Cardiac muscle cell (in vitro differentiated cells and primary cell): ENCODE measurements around the gene RO60. TPM values are rescaled to one million over a fixed set of nuclear protein-coding genes. Genes with fewer than 3 reads are reported as not detected.

ENCODE experiments used
- DNase-seq, 2 donors: peaks; one replicate each; pipeline versions ENCODE4 v3.0.0 to v3.0.0-alpha.2; 2010 to 2017; ENCODE audit warnings: low read depth in 1 of 2, low spot score in 1 of 2
- H3K27ac ChIP-seq: fragments of 200-600 bp; sonication (generic); 2 replicates; pipeline ENCODE4 v1.5.1; 2016
- H3K27me3 ChIP-seq: fragments of 200-600 bp; sonication (generic); 2 replicates; pipeline ENCODE4 v1.6.0; 2016; ENCODE audit warnings: control low read depth
- H3K36me3 ChIP-seq: fragments of 200-600 bp; sonication (generic); 2 replicates; pipeline ENCODE4 v1.5.1; 2016; ENCODE audit warnings: control low read depth
- H3K4me1 ChIP-seq: fragments of 200-600 bp; sonication (generic); 2 replicates; pipeline ENCODE4 v1.8.1; 2017; ENCODE audit warnings: low read depth, mild to moderate bottlenecking, mixed run types
- H3K4me3 ChIP-seq: fragments of 200-600 bp; sonication (generic); 2 replicates; pipeline ENCODE4 v1.5.1; 2016; ENCODE audit warnings: mild to moderate bottlenecking
- H3K9me3 ChIP-seq: fragments of 200-600 bp; sonication (generic); 2 replicates; pipeline ENCODE4 v1.5.1; 2017; ENCODE audit warnings: low read depth, mild to moderate bottlenecking, control low read depth
- CTCF ChIP-seq: IDR thresholded peaks from 2 replicates; pipeline ENCODE4 v1.5.1; 2012; ENCODE audit warnings: low read depth, mild to moderate bottlenecking, low read length
- polyA plus RNA-seq: library from polyadenylated mRNA; unstranded; fragments of >200 nt; fragmentation: Nextera tagmentation; extraction: Ambion mirVana; gene quantifications from 2 replicates; pipeline ENCODE4 v1.2.1, GENCODE V29; 2016
- total RNA-seq: library from RNA; depleted of rRNA; stranded (reverse); fragments of >200 nt; gene quantifications from 2 replicates; pipeline ENCODE4 v1.2.3, GENCODE V29; 2016

RO60 gene
- total and polyA plus RNA-seq, 2 experiments from 2014 or later = 106 to 139 TPM

GRCh38 chr1:193070942-193071341 lies 11.5 kb downstream of the RO60 start:
- TF ChIP-seq CTCF = no peak
- H3K4me1 ChIP-seq = peaks cover 3% of the 10 kb centered on the region
- DNase-seq = no peak
- no peaks in the 10 kb centered on the region for H3K9me3 ChIP-seq
- no peaks in the 10 kb centered on the region for H3K27me3 ChIP-seq
- no peaks in the 10 kb centered on the region for H3K36me3 ChIP-seq
- no peak overlapping the region for H3K4me3 ChIP-seq
- H3K27ac ChIP-seq = peak overlapping the region; percentile 53

DNA sequence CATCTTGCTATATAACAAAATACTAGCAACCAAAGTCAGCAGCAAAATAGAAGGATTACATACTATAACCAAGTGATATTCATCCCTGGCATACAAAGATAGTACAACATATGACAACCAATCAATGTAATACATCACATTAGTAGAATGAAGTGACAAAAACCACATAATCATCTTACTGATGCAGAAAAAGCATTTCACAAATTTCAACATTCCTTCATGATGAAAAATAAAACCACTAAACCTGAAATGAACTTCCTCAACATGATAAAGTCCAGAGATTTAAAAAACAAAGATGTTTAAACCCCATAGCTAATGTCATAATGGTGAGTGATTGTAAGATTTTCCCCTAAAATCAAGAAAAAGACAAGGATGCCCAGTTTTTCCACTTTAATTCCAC lies 18.6 kb downstream of the RO60 start:
- Histone ChIP-seq H3K36me3 (peaks cover 60% of the 10 kb centered on the region), H3K27me3 (no peaks in the 10 kb centered on the region), H3K9me3 (no peaks in the 10 kb centered on the region), H3K4me3 (no peak overlapping the region), H3K27ac (no peak overlapping the region), H3K4me1 (no peaks in the 10 kb centered on the region)
- peak in 1 of 2 donors; percentile 16 for DNase-seq
- TF ChIP-seq CTCF = no peak

DNA sequence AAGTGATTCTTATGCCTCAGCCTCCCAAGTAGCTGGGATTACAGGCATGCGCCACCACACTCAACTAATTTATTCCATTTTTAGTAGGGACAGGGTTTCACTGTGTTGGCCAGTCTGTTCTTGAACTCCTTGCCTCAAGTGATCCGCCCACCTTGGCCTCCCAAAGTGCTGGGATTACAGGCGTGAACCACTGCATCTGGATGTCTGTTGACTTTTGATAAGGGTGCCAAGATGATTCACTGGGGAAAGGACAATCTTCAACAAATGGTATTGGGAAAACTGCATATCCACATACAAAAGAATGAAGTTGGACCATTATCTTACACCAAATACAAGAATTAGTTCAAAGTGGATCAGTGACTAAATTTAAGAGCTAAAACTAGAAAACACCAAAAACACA lies 19.8 kb downstream of the RO60 start:
- Histone ChIP-seq H3K4me1 (no peaks in the 10 kb centered on the region), H3K27ac (no peak overlapping the region), H3K36me3 (peaks cover 72% of the 10 kb centered on the region), H3K9me3 (no peaks in the 10 kb centered on the region), H3K4me3 (no peak overlapping the region), H3K27me3 (no peaks in the 10 kb centered on the region)
- DNase-seq = no peak
- no peak for TF ChIP-seq CTCF

DNA sequence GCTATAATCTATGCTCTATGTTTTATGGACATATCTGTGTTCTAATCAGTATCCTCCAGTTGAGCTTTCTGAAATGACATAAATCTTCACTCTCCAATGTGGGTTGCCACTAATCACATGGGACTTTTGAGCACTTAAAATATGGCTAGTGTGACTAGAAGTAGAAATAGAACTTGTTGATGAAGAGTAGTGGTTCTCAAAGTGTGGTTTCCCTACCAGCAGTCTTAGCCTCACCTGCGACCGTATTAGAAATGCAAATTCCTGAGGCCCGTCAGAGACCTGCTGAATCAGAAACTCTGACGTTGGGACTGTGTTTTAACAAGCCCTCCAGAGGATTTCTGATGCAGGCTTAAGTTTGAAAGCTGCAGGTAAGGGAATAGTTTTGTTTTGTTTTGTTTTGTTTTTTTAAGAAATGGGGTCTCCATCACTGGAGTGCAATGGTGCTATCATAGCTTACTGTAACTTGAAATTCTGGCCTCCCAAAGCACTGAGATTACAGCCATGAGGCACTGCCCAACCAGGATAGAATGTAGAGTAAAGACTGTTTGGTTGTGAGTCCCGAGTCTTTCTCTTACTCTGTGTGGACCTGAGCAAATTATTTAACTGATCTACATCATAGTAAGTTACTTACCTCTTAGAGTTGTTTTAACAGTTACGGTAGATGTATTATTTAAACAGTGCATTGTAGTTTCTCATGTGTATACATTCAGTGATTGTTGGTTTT lies 24.1 kb downstream of the RO60 start:
- no peak for TF ChIP-seq CTCF
- DNase-seq = no peak
- Histone ChIP-seq H3K27me3 (no peaks in the 10 kb centered on the region), H3K36me3 (peaks cover 66% of the 10 kb centered on the region), H3K4me1 (peaks cover 11% of the 10 kb centered on the region), H3K27ac (no peak overlapping the region), H3K4me3 (no peak overlapping the region), H3K9me3 (no peaks in the 10 kb centered on the region)

GRCh38 chr1:193085263-193085662 lies 25.9 kb downstream of the RO60 start:
- no peaks in the 10 kb centered on the region for H3K9me3 ChIP-seq
- no peak overlapping the region for H3K27ac ChIP-seq
- peaks cover 11% of the 10 kb centered on the region for H3K4me1 ChIP-seq
- H3K4me3 ChIP-seq = no peak overlapping the region
- no peak for TF ChIP-seq CTCF
- DNase-seq = no peak
- H3K36me3 ChIP-seq = peaks cover 59% of the 10 kb centered on the region
- H3K27me3 ChIP-seq = no peaks in the 10 kb centered on the region
